ENCODE results near the gene ATF6.

GRCh38 chr1:161777261-161777660 is 11.1 kb downstream of the ATF6 start:
- TF ChIP-seq POLR2AphosphoS5 (IDR thresholded peaks at IDR 0.05; ENCODE audit: insufficient read depth, low read depth, low read length) (no peak), MAX (IDR thresholded peaks at IDR 0.05; ENCODE audit: insufficient read depth, insufficient read length) (no peak), POLR2A (IDR thresholded peaks at IDR 0.05; ENCODE audit: low read depth, low read length) (no peak), CTCF (IDR thresholded peaks at IDR 0.05; ENCODE audit: extremely low read depth in 1 of 2, insufficient read depth in 1 of 2, low read depth in 1 of 2, low read length in 2 of 2) (no peak), EZH2 (IDR thresholded peaks at IDR 0.05; ENCODE audit: borderline replicate concordance, low read depth, low read length, severe bottlenecking) (no peak), GATA2 (IDR thresholded peaks at IDR 0.05; ENCODE audit: insufficient read depth, insufficient read length, low read depth, low read length) (no peak)

Data from endothelial cell of umbilical vein (primary cell).